ENCODE measurements around the gene AUH. TPM values are rescaled to one million over a fixed set of nuclear protein-coding genes. Genes with fewer than 3 reads are reported as not detected.
A peak's percentile ranks its signal among the peaks of the same experiment; 100 is the strongest.

Gene AUH
- total RNA-seq, 1 experiment from 2014 or later: 29.0 TPM

GRCh38 chr9:91186632-91187108, 175.0 kb downstream of the AUH start:
- Histone ChIP-seq H2AFZ (ENCODE audit: low read depth, low read length, poor library complexity, severe bottlenecking) (no peak overlapping the region), H3K36me3 (ENCODE audit: control insufficient read depth in 1 of 2, insufficient read depth in 2 of 2, low read length in 2 of 2) (no peaks in the 10 kb centered on the region), H3K9me3 (ENCODE audit: control insufficient read depth in 1 of 2, insufficient read depth in 1 of 2, low read depth in 1 of 2, low read length in 2 of 2) (no peaks in the 10 kb centered on the region), H3K4me1 (ENCODE audit: control insufficient read depth in 1 of 2, insufficient read depth in 2 of 2, low read length in 2 of 2) (peaks cover 4 to 31% of the 10 kb centered on the region in 2 experiments), H3K27me3 (ENCODE audit: insufficient read depth, low read length) (no peaks in the 10 kb centered on the region), H3K9me2 (ENCODE audit: insufficient read depth) (no peaks in the 10 kb centered on the region), H3K79me2 (ENCODE audit: insufficient read depth, low read length) (no peaks in the 10 kb centered on the region), H3K4me3 (replicated peaks in 1 of 2; ENCODE audit: low read depth in 1 of 2, low read length in 2 of 2) (no peak overlapping the region; a peak in 1 of 4 replicates), H3K9ac (ENCODE audit: low read length) (0 out of 2 replicates have a peak overlapping the region, but pooled peaks have one; percentile 3), H3K27ac (ENCODE audit: low read depth, low read length) (no peak overlapping the region), H3K4me2 (ENCODE audit: low read length) (peak overlapping the region; percentile 47), H4K20me1 (ENCODE audit: insufficient read depth) (no peaks in the 10 kb centered on the region)
- DNase-seq (ENCODE audit: low read depth, low spot score) (no peak), ATAC-seq (peak; percentile 35; the same call in 1 of the 2 replicates)
- CTCF ChIA-PET: no interaction called here
- intact Hi-C loops (cut with micrococcal nuclease): no loop called here
- BruUV-seq (replicated peaks): no TSS peak
- RAD21 ChIA-PET (ENCODE audit: low non-redundant PET in 1 of 2, low total read pairs in 2 of 2, uncharacterized antibody in 2 of 2, unreplicated experiment in 2 of 2): no interaction called here
- no peak for TF ChIP-seq RAD21 (IDR thresholded peaks at IDR 0.05; ENCODE audit: low read depth)
- TF ChIP-seq CEBPB (IDR thresholded peaks at IDR 0.05; ENCODE audit: low read depth): no peak
- TF ChIP-seq ZBTB33 (IDR thresholded peaks at IDR 0.05; ENCODE audit: extremely low read depth, insufficient replicate concordance, low read length): no peak
- TF ChIP-seq SRF (IDR thresholded peaks at IDR 0.05; ENCODE audit: low read depth): no peak
- TF ChIP-seq FOSL1 (IDR thresholded peaks at IDR 0.05; ENCODE audit: low read depth): no peak
- TF ChIP-seq SIN3A (IDR thresholded peaks at IDR 0.05; ENCODE audit: low read depth): no peak
- no peak for TF ChIP-seq CTCF (IDR thresholded peaks at IDR 0.05 in 2 of 3, conservative IDR thresholded peaks at IDR 0.05 in 1 of 3; ENCODE audit: borderline replicate concordance in 1 of 3, insufficient read depth in 1 of 3, low read depth in 2 of 3, low read length in 2 of 3)
- TF ChIP-seq REST (IDR thresholded peaks at IDR 0.05; ENCODE audit: low read depth): no peak
- no peak for TF ChIP-seq YY1 (IDR thresholded peaks at IDR 0.05; ENCODE audit: extremely low read depth, insufficient replicate concordance, low read depth, low read length)
- TF ChIP-seq EZH2phosphoT487 (IDR thresholded peaks at IDR 0.05; ENCODE audit: borderline replicate concordance): no peak
- TF ChIP-seq POLR2A (IDR thresholded peaks at IDR 0.05; ENCODE audit: borderline replicate concordance, extremely low read depth, insufficient read depth, insufficient read length): no peak
- TF ChIP-seq CBX3 (IDR thresholded peaks at IDR 0.05; ENCODE audit: low read depth): no peak
- no peak for TF ChIP-seq TCF7L2 (IDR thresholded peaks at IDR 0.05; ENCODE audit: borderline replicate concordance, extremely low read depth, insufficient read depth, insufficient read length)
- no peak for TF ChIP-seq ZNF274 (IDR thresholded peaks at IDR 0.05; ENCODE audit: low read depth, low read length)
- TF ChIP-seq JUND (IDR thresholded peaks at IDR 0.05): no peak
- no peak for TF ChIP-seq ELF1 (IDR thresholded peaks at IDR 0.05; ENCODE audit: borderline replicate concordance, low read depth)
- TF ChIP-seq SP1 (IDR thresholded peaks at IDR 0.05; ENCODE audit: low read depth): no peak
- POLR2A ChIA-PET: no interaction called here

Data from HCT116 (cell line).